Tibial artery (tissue), 4 donors: ENCODE results near the gene SGTA.

Source experiments
- DNase-seq, 2 donors: peaks; one replicate each; pipeline ENCODE4 v3.0.0-alpha.2; 2019
- H3K27ac ChIP-seq, 2 donors: fragments of 200-600 bp; sonication (generic) in 1 of 2; 1 replicate in 1 of 2; 2 replicates in 1 of 2; pipeline ENCODE4 v1.5.1; 2018 to 2019; ENCODE audit warnings: mild to moderate bottlenecking in 1 of 2
- H3K27me3 ChIP-seq, 2 donors: fragments of 200-600 bp; sonication (generic) in 1 of 2; one replicate each; pipeline versions ENCODE4 v1.5.1 to v1.6.0; 2016 to 2019
- H3K36me3 ChIP-seq, 3 donors: fragments of 200-600 bp; sonication (generic) in 2 of 3; one replicate each; pipeline ENCODE4 v1.5.1; 2016 to 2019; ENCODE audit warnings: mild to moderate bottlenecking in 2 of 3
- H3K4me1 ChIP-seq, 4 donors: fragments of 200-600 bp; sonication (generic) in 2 of 4; 1 replicate in 3 of 4; 2 replicates in 1 of 4; pipeline ENCODE4 v1.5.1; 2016 to 2019
- H3K4me3 ChIP-seq, 2 donors: fragments of 200-600 bp; sonication (generic) in 1 of 2; 1 replicate in 1 of 2; 2 replicates in 1 of 2; pipeline ENCODE4 v1.5.1; 2018 to 2019; ENCODE audit warnings: mild to moderate bottlenecking in 2 of 2
- H3K9me3 ChIP-seq, 3 donors: fragments of 200-600 bp; sonication (generic) in 1 of 3; one replicate each; pipeline ENCODE4 v1.5.1; 2016 to 2019
- CTCF ChIP-seq, 2 experiments: fragments of 200-600 bp in 1 of 2; fragments of 450-650 bp in 1 of 2; IDR thresholded peaks; one replicate each; pipeline ENCODE4 v1.5.1; 2017 to 2019; ENCODE audit warnings: antibody characterized with exemption in 2 of 2, mild to moderate bottlenecking in 1 of 2, moderate library complexity in 1 of 2
- intact Hi-C: fragments of 100-400 bp; cut with DNase I; formaldehyde crosslinking; loops from one replicate; pipeline ENCODE4 v1.15.0; 2023; ENCODE audit warnings: low total_unique reads

SGTA gene

GRCh38 chr19:2774083-2774679 lies 8.9 kb downstream of the SGTA start:
- Histone ChIP-seq H3K27me3 (no peaks in the 10 kb centered on the region), H3K4me1 (peaks cover 0 to 29% (median 8%) of the 10 kb centered on the region in 4 donors), H3K27ac (no peak overlapping the region), H3K9me3 (no peaks in the 10 kb centered on the region), H3K4me3 (no peak overlapping the region), H3K36me3 (peaks cover 0 to 26% (median 4%) of the 10 kb centered on the region in 3 donors)
- no peak for DNase-seq
- intact Hi-C loops, result no loop called here
- no peak for TF ChIP-seq CTCF (IDR thresholded peaks at IDR 0.05)

GRCh38 chr19:2771786-2772674 lies 11.0 kb downstream of the SGTA start:
- intact Hi-C loops, result no loop called here
- TF ChIP-seq CTCF (IDR thresholded peaks at IDR 0.05), result no peak

DNA sequence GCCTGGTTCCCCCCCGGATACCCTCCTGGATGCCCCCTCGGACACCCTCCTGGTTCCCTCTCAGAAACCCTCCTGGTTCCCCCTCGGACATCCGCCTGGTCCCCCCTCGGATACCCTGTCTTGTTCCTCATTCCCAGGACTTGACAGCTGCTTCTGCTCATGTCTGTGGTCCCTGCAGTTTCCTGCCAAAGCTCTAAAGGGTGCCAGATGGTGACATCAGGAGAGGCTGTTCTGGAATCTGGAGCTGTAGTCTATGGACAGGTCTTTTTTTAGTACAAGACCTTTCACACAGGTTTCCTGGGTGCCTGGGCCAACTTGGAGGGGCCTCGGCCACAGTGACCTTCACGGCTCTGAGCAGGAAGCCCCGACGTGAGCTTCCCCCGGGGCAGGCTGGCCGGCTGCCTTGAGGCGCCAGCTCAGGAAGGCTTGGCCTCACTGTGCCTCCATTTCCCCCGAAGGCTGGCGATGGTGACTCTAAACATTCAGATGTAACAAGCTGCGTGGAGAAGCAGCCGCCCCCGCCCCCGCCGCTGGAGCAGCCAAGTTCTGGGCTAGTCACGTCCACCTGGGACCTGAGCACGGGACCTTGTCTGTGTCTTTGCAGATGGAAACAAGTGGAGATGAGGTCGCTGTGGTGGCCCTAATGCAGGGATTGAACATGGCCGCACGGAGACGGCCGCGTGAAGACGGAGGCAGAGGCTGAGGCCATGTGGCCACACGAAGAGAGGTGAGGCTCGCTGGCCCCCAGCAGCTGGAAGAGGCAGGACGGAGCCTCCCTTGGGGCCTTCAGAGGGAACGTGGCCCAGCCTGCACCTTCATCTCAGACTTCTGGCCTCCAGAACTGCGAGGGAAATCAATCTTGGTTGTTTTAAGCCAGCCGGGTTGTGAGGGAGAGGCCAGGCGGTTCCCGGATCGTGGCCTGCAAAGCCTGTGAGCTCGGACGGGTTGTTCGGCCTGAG lies 12.7 kb downstream of the SGTA start:
- no peaks in the 10 kb centered on the region for H3K9me3 ChIP-seq
- peaks cover 0 to 22% (median 8%) of the 10 kb centered on the region in 4 donors for H3K4me1 ChIP-seq
- intact Hi-C loops, result no loop called here
- H3K27me3 ChIP-seq, result no peaks in the 10 kb centered on the region
- H3K27ac ChIP-seq, result no peak overlapping the region
- peaks cover 22 to 47% (median 41%) of the 10 kb centered on the region in 3 donors for H3K36me3 ChIP-seq
- DNase-seq, result no peak
- no peak overlapping the region for H3K4me3 ChIP-seq
- no peak for TF ChIP-seq CTCF (IDR thresholded peaks at IDR 0.05)

More at GRCh38 chr19:2771786-2772674, 11.0 kb downstream of the SGTA start:
- H3K27ac ChIP-seq, result no peak overlapping the region
- H3K27me3 ChIP-seq, result no peaks in the 10 kb centered on the region
- no peak for DNase-seq
- no peak overlapping the region for H3K4me3 ChIP-seq
- peaks cover 5 to 33% (median 24%) of the 10 kb centered on the region in 3 donors for H3K36me3 ChIP-seq
- H3K4me1 ChIP-seq, result peaks cover 0 to 22% (median 8%) of the 10 kb centered on the region in 4 donors
- no peaks in the 10 kb centered on the region for H3K9me3 ChIP-seq

- TF ChIP-seq CTCF (IDR thresholded peaks at IDR 0.05), result no peak
- Histone ChIP-seq H3K36me3 (peaks cover 33 to 55% (median 52%) of the 10 kb centered on the region in 3 donors), H3K4me1 (peaks cover 0 to 20% (median 6%) of the 10 kb centered on the region in 4 donors), H3K27me3 (no peaks in the 10 kb centered on the region), H3K27ac (no peak overlapping the region), H3K9me3 (no peaks in the 10 kb centered on the region), H3K4me3 (no peak overlapping the region)
- intact Hi-C loops, result no loop called here
- DNase-seq, result no peak
These were observed 13.9 kb downstream of the SGTA start for GRCh38 chr19:2769218-2769617.
